M059J (cell line): ENCODE data around the gene ME1. TPM values are rescaled to one million over a fixed set of nuclear protein-coding genes. Genes with fewer than 3 reads are reported as not detected.
A peak's percentile ranks its signal among the peaks of the same experiment; 100 is the strongest.
"Not testable (repeated sequence)": the region's sequence is repeated elsewhere in the genome, so short reads cannot be mapped to it uniquely, and the experiment has no call there.

ENCODE experiments used
- DNase-seq: peaks from one replicate; pipeline ENCODE4 v3.0.0-alpha.2; 2012; ENCODE audit warnings: low read depth
- total RNA-seq: library from RNA; depleted of rRNA; stranded (reverse); fragments of >200 nt; shearing (Covaris generic); gene quantifications from 2 replicates; pipeline ENCODE4 v1.2.3, GENCODE V29; 2014; rRNA removed

The ME1 gene
- total RNA-seq, 1 experiment from 2014 or later: 11.6 TPM

GRCh38 chr6:83191974-83192373 lies 238.9 kb downstream of the ME1 start:
- not testable (repeated sequence) for DNase-seq

GRCh38 chr6:83190626-83191025 lies 240.2 kb downstream of the ME1 start:
- no peak for DNase-seq

GRCh38 chr6:83188501-83188900 lies 242.3 kb downstream of the ME1 start:
- DNase-seq: no peak

GRCh38 chr6:83185096-83185495 lies 245.8 kb downstream of the ME1 start:
- no peak for DNase-seq

- peak; percentile 98 for DNase-seq
Measured at GRCh38 chr6:83183082-83183828, 247.6 kb downstream of the ME1 start.

- no peak for DNase-seq
Measured at GRCh38 chr6:83182114-83182513, 248.7 kb downstream of the ME1 start.

GRCh38 chr6:83180426-83180950 lies 250.4 kb downstream of the ME1 start:
- DNase-seq: no peak

GRCh38 chr6:83176246-83176645 lies 254.6 kb downstream of the ME1 start:
- no peak for DNase-seq

GRCh38 chr6:83169511-83169910 lies 261.3 kb downstream of the ME1 start:
- no peak for DNase-seq

GRCh38 chr6:83169106-83169505 lies 261.7 kb downstream of the ME1 start:
- DNase-seq: no peak

GRCh38 chr6:83168556-83168955 lies 262.3 kb downstream of the ME1 start:
- DNase-seq: no peak

- no peak for DNase-seq
Measured at GRCh38 chr6:83167726-83168278, 263.0 kb downstream of the ME1 start.

Other genes with a start within 250 kb of the ME1 start
- gene PGM3, start 237.8 kb downstream of the ME1 start, total RNA-seq: 77.2 and 90.9 TPM in 2 replicates
- gene RWDD2A, start 237.7 kb downstream of the ME1 start, total RNA-seq: 1.9 and 5.1 TPM in 2 replicates
- gene PRSS35, start 81.5 kb upstream of the ME1 start, total RNA-seq: 0.25 and 0.49 TPM in 2 replicates